ENCODE measurements around the gene FGF9. TPM values are rescaled to one million over a fixed set of nuclear protein-coding genes. Genes with fewer than 3 reads are reported as not detected.

FGF9 gene
- total RNA-seq, 4 donors from 2014 or later: 0.13 to 2.1 (median 1.3) TPM

- peaks cover 0 to 5% (median 0%) of the 10 kb centered on the region in 3 donors for H3K9me3 ChIP-seq
- no peak for ATAC-seq
- no peaks in the 10 kb centered on the region for H3K36me3 ChIP-seq
- H3K4me3 ChIP-seq: no peak overlapping the region
- WGBS, 2 donors (ENCODE audit: low coverage in 1 of 2): 55 to 92% methylated on average over 1 of the region's 1 CpG
- no peak for TF ChIP-seq POLR2AphosphoS5 (IDR thresholded peaks at IDR 0.05)
- TF ChIP-seq POLR2A (IDR thresholded peaks at IDR 0.05): no peak
- TF ChIP-seq EP300 (IDR thresholded peaks at IDR 0.05): no peak
- no peak for TF ChIP-seq CTCF (IDR thresholded peaks at IDR 0.05)
- H3K27me3 ChIP-seq: no peaks in the 10 kb centered on the region
- H3K4me1 ChIP-seq: no peaks in the 10 kb centered on the region
- H3K27ac ChIP-seq: no peak overlapping the region
Observed at GRCh38 chr13:21752501-21752900, 81.6 kb downstream of the FGF9 start.

GRCh38 chr13:21753117-21753729 lies 82.3 kb downstream of the FGF9 start:
- Histone ChIP-seq H3K4me3 (no peak overlapping the region), H3K9me3 (peaks cover 0 to 5% (median 0%) of the 10 kb centered on the region in 3 donors), H3K36me3 (no peaks in the 10 kb centered on the region), H3K4me1 (no peaks in the 10 kb centered on the region), H3K27ac (no peak overlapping the region), H3K27me3 (no peaks in the 10 kb centered on the region)
- 51 to 71% methylated on average over 6 of the region's 6 CpGs for WGBS, 2 donors (ENCODE audit: low coverage in 1 of 2)
- no peak for ATAC-seq
- TF ChIP-seq CTCF (IDR thresholded peaks at IDR 0.05) (no peak), POLR2A (IDR thresholded peaks at IDR 0.05) (no peak), POLR2AphosphoS5 (IDR thresholded peaks at IDR 0.05) (no peak), EP300 (IDR thresholded peaks at IDR 0.05) (no peak)

Other genes starting within 250 kb of the FGF9 start
- gene ZDHHC20, start 211.8 kb upstream of the FGF9 start, total RNA-seq: 10 to 100 TPM; 42.8 to 67.1 (median 58.3) TPM
- gene MICU2, start 66.9 kb upstream of the FGF9 start, total RNA-seq: 10 to 100 TPM; 35.2 to 67.7 (median 42.0) TPM